B cell (primary cell): ENCODE results near the gene TMEM132D.

ENCODE experiments used
- CTCF ChIP-seq: fragments of 200-600 bp; IDR thresholded peaks from one replicate; pipeline ENCODE4 v1.8.0; 2022; ENCODE audit warnings: antibody characterized with exemption, mild to moderate bottlenecking
- EZH2 ChIP-seq: IDR thresholded peaks from 2 replicates; pipeline ENCODE4 v1.6.1; 2012; ENCODE audit warnings: borderline replicate concordance, low read depth, mild to moderate bottlenecking, moderate library complexity, low read length; ENCODE audit not compliant: insufficient read depth, poor library complexity, severe bottlenecking

- TF ChIP-seq CTCF (no peak), EZH2 (no peak)
Measured at GRCh38 chr12:129552996-129553750, 350.7 kb downstream of the TMEM132D start.
